ENCODE results near the gene UNC93A.
"Not testable (repeated sequence)": the region's sequence is repeated elsewhere in the genome, so short reads cannot be mapped to it uniquely, and the experiment has no call there.

DNA sequence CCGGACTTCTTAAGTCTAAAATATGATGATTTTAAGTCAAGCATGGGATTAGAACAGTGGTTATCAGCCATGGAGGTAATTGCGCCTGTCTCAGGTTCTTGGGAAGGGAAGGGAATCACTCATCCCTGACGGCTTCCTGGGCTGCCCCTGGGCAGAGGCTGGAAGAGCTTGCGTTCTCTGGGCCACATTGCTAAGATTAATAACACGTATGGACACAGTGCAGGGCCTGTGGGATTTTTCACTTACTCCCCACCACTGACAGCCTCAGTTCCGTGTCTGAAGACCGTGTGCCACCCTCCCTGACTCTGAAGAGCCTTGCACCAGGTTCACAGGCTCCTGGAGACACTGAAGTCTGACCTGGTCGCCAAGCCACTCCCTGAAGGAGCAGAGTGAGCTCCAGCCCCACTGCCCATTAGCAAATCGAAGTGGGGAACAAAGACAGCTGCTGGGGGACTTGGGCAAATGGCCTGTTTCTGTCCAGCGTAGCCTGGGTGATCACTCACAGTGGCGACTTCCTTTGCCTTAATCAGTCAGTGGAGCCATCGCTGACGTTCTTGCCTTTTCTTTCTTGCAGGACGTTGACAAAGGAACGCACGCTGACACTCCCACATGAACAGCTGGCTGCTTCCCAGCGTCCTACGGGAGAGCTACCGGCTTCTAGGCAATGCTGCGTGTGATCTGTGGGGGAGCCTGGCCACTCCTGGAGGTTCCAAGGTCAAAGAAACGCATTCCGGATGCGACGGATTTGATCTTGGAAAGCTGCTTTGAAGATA, 24.9 kb upstream of the UNC93A start:
- TF ChIP-seq, protein P1, sequence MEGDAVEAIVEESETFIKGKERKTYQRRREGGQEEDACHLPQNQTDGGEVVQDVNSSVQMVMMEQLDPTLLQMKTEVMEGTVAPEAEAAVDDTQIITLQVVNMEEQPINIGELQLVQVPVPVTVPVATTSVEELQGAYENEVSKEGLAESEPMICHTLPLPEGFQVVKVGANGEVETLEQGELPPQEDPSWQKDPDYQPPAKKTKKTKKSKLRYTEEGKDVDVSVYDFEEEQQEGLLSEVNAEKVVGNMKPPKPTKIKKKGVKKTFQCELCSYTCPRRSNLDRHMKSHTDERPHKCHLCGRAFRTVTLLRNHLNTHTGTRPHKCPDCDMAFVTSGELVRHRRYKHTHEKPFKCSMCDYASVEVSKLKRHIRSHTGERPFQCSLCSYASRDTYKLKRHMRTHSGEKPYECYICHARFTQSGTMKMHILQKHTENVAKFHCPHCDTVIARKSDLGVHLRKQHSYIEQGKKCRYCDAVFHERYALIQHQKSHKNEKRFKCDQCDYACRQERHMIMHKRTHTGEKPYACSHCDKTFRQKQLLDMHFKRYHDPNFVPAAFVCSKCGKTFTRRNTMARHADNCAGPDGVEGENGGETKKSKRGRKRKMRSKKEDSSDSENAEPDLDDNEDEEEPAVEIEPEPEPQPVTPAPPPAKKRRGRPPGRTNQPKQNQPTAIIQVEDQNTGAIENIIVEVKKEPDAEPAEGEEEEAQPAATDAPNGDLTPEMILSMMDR (IDR thresholded peaks at IDR 0.05) = not testable (repeated sequence)
- not testable (repeated sequence) for TF ChIP-seq POLR2AphosphoS5, EP300 (IDR thresholded peaks at IDR 0.05)
